ENCODE measurements around the gene PHLPP1.

Gene PHLPP1

DNA sequence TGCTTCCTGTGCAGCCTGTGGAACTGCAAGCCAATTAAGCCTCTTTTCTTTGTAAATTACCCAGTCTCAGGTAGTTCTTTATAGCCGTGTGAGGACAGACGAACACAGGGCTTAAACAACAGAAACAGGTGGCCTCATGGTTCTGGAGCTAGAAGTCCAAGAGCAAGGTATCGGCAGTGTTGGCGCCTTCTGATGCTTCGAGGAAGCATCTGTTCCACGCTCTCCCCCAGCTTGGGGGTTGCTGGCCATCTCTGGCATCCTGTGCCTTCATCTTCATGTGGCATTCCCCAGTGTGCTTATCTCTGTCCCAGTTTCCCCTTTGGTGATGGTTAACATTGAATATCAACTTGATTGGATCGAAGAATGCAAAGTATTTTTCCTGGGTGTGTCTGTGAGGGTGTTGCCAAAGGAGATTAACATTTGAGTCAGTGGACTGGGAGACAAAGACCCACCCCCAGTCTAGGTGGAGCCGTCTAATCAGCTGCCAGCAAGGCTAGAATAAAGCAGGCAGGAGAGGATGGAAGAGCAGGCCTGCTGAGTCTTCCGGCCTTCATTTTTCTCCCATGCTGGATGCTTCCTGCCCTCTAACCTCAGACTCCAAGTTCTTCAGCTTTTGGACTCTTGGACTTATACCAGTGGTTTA lies 287.6 kb downstream of the PHLPP1 start:
- Histone ChIP-seq H3K4me1 (ENCODE audit: low read length) (no peaks in the 10 kb centered on the region), H3K9ac (ENCODE audit: low read length) (no peak overlapping the region), H3K4me3 (ENCODE audit: low read length) (no peak overlapping the region), H3K27me3 (ENCODE audit: low read depth, low read length) (peaks cover 21% of the 10 kb centered on the region), H3K4me2 (ENCODE audit: low read length) (no peak overlapping the region), H3K9me3 (ENCODE audit: insufficient read depth, low read length) (no peaks in the 10 kb centered on the region), H4K20me1 (ENCODE audit: insufficient read depth, low read length) (no peaks in the 10 kb centered on the region), H2AFZ (ENCODE audit: low read depth, low read length) (no peak overlapping the region), H3K36me3 (replicated peaks; ENCODE audit: low read depth, low read length) (no peaks in the 10 kb centered on the region), H3K79me2 (ENCODE audit: low read length) (no peaks in the 10 kb centered on the region), H3K27ac (ENCODE audit: low read length) (no peak overlapping the region)
- TF ChIP-seq, protein P1, sequence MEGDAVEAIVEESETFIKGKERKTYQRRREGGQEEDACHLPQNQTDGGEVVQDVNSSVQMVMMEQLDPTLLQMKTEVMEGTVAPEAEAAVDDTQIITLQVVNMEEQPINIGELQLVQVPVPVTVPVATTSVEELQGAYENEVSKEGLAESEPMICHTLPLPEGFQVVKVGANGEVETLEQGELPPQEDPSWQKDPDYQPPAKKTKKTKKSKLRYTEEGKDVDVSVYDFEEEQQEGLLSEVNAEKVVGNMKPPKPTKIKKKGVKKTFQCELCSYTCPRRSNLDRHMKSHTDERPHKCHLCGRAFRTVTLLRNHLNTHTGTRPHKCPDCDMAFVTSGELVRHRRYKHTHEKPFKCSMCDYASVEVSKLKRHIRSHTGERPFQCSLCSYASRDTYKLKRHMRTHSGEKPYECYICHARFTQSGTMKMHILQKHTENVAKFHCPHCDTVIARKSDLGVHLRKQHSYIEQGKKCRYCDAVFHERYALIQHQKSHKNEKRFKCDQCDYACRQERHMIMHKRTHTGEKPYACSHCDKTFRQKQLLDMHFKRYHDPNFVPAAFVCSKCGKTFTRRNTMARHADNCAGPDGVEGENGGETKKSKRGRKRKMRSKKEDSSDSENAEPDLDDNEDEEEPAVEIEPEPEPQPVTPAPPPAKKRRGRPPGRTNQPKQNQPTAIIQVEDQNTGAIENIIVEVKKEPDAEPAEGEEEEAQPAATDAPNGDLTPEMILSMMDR (IDR thresholded peaks at IDR 0.05; ENCODE audit: low read depth, low read length) = no peak

DNA sequence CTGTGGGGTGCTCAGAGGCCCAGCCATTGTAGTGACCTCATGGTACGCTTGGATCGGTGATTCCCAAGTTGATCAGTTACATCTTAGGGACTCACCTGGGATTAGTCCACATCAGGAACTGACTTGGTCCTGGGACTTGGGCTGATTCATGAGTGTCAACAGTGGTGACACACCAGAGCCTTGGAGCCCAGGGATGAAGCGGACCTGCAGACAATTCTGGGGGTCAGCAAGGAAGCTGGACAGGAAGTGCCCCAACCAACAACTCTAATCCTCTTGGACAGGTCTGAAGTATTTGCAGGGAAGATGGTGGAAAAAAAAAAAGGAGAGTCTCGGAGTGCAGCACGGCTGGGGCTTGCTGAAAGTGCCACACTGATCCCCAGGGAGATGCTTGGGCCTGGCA lies 288.6 kb downstream of the PHLPP1 start:
- Histone ChIP-seq H3K36me3 (replicated peaks; ENCODE audit: low read depth, low read length) (no peaks in the 10 kb centered on the region), H3K79me2 (ENCODE audit: low read length) (no peaks in the 10 kb centered on the region), H4K20me1 (ENCODE audit: insufficient read depth, low read length) (no peaks in the 10 kb centered on the region), H3K4me2 (ENCODE audit: low read length) (no peak overlapping the region), H3K9me3 (ENCODE audit: insufficient read depth, low read length) (no peaks in the 10 kb centered on the region), H3K27ac (ENCODE audit: low read length) (no peak overlapping the region), H3K4me1 (ENCODE audit: low read length) (no peaks in the 10 kb centered on the region), H3K27me3 (ENCODE audit: low read depth, low read length) (peaks cover 16% of the 10 kb centered on the region), H3K4me3 (ENCODE audit: low read length) (no peak overlapping the region), H2AFZ (ENCODE audit: low read depth, low read length) (no peak overlapping the region), H3K9ac (ENCODE audit: low read length) (no peak overlapping the region)
- TF ChIP-seq, protein P1 (IDR thresholded peaks at IDR 0.05; ENCODE audit: low read depth, low read length) = no peak
- TF ChIP-seq EZH2phosphoT487 (IDR thresholded peaks at IDR 0.05; ENCODE audit: low read depth) = no peak

DNA sequence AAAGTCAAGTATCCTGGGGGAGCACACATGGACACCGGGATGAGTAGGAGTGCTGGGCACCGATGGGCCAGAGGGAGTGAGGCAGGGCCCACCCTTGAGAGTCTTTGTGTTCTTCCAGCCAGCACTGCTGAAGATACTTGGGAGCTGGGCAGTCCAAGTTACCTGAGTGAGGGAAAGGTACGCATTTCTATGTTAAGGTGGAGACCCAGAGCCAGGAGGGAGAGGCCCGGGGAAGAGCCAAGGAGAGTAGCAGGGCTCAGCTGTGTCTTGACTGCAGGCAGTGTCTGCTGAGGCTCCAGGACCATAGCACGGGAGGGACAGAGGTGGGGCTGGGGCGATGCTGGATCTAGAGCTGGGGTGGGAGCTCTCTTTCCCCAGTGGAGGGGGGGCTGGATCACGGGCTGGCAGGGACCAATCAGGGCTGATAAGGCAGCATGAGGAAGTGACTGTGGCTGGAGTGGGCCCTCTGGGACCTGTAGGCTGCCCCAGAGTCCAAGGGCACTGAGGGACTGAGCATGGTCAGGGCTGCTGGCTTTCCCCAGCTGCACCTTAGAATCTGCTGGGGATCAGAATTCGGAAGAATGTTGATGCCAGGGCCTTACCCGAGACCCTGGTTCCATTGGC lies 289.2 kb downstream of the PHLPP1 start:
- H3K27ac ChIP-seq (ENCODE audit: low read length) = no peak overlapping the region
- no peak overlapping the region for H3K9ac ChIP-seq (ENCODE audit: low read length)
- no peaks in the 10 kb centered on the region for H3K36me3 ChIP-seq (replicated peaks; ENCODE audit: low read depth, low read length)
- peaks cover 15% of the 10 kb centered on the region; the same call in 1 of the 2 replicates for H3K27me3 ChIP-seq (ENCODE audit: low read depth, low read length)
- H3K9me3 ChIP-seq (ENCODE audit: insufficient read depth, low read length) = no peaks in the 10 kb centered on the region
- no peak overlapping the region for H3K4me2 ChIP-seq (ENCODE audit: low read length)
- TF ChIP-seq, protein P1 (IDR thresholded peaks at IDR 0.05; ENCODE audit: low read depth, low read length) = no peak
- no peak for TF ChIP-seq EZH2phosphoT487 (IDR thresholded peaks at IDR 0.05; ENCODE audit: low read depth)
- H3K79me2 ChIP-seq (ENCODE audit: low read length) = no peaks in the 10 kb centered on the region
- no peaks in the 10 kb centered on the region for H4K20me1 ChIP-seq (ENCODE audit: insufficient read depth, low read length)
- H3K4me3 ChIP-seq (ENCODE audit: low read length) = no peak overlapping the region
- no peaks in the 10 kb centered on the region for H3K4me1 ChIP-seq (ENCODE audit: low read length)
- no peak overlapping the region for H2AFZ ChIP-seq (ENCODE audit: low read depth, low read length)

DNA sequence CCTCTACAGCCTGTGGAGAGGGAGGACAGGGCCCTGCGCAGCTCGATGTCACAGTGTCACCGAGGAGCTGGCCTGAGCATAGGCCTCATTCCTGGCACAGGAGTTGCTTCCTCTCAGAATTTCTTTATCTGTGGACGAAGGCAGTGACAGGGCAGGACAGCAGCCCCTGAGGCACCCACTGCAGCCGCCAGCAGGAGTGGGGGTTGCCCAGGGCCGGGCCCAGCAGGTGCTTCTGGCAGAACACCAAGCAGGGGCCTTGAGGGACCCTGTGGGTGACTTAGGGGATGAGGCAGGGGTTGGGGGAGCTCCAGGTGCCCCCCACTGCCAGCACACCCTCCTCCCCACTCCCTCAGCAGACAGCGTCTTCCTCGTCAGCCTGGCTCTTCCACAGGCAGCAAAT lies 290.0 kb downstream of the PHLPP1 start:
- no peaks in the 10 kb centered on the region for H4K20me1 ChIP-seq (ENCODE audit: insufficient read depth, low read length)

More for the DNA sequence above, 290.0 kb downstream of the PHLPP1 start:
- Histone ChIP-seq H3K4me1 (ENCODE audit: low read length) (no peaks in the 10 kb centered on the region), H2AFZ (ENCODE audit: low read depth, low read length) (no peak overlapping the region), H3K4me3 (ENCODE audit: low read length) (no peak overlapping the region), H3K27me3 (ENCODE audit: low read depth, low read length) (peaks cover 15% of the 10 kb centered on the region; the same call in 1 of the 2 replicates), H3K4me2 (ENCODE audit: low read length) (no peak overlapping the region), H3K27ac (ENCODE audit: low read length) (no peak overlapping the region), H3K9me3 (ENCODE audit: insufficient read depth, low read length) (no peaks in the 10 kb centered on the region), H3K79me2 (ENCODE audit: low read length) (no peaks in the 10 kb centered on the region), H3K9ac (ENCODE audit: low read length) (no peak overlapping the region), H3K36me3 (replicated peaks; ENCODE audit: low read depth, low read length) (no peaks in the 10 kb centered on the region)
- no peak for TF ChIP-seq EZH2phosphoT487 (IDR thresholded peaks at IDR 0.05; ENCODE audit: low read depth)
- TF ChIP-seq, protein P1 (IDR thresholded peaks at IDR 0.05; ENCODE audit: low read depth, low read length) = no peak
